GM18951 (cell line): ENCODE results near the gene C4BPA.

Experiments
- POLR2A ChIP-seq: IDR thresholded peaks from 4 replicates; pipeline ENCODE4 v1.6.1; 2011; ENCODE audit warnings: mild to moderate bottlenecking; ENCODE audit not compliant: insufficient read length, insufficient read depth; ENCODE audit errors: extremely low read depth
- in situ Hi-C: fragments of 300-500 bp; cut with MboI; formaldehyde crosslinking; loops from one replicate; pipeline ENCODE4 v1.12.0; 2022; ENCODE audit warnings: low sequenced_read_pairs, mixed read lengths, inconsistent platforms; ENCODE audit not compliant: unreplicated experiment

Gene C4BPA

GRCh38 chr1:207070811-207071210 is 33.2 kb upstream of the C4BPA start:
- TF ChIP-seq POLR2A, result no peak
- in situ Hi-C loops, result no loop called here

GRCh38 chr1:207071426-207071825 is 32.6 kb upstream of the C4BPA start:
- in situ Hi-C loops, result no loop called here
- TF ChIP-seq POLR2A, result no peak

- in situ Hi-C loops, result no loop called here
- TF ChIP-seq POLR2A, result no peak
Observed at GRCh38 chr1:207072233-207072632, 31.8 kb upstream of the C4BPA start.

- in situ Hi-C loops, result no loop called here
- no peak for TF ChIP-seq POLR2A
Observed at GRCh38 chr1:207073906-207074820, 29.9 kb upstream of the C4BPA start.

- TF ChIP-seq POLR2A, result no peak
- in situ Hi-C loops, result no loop called here
Observed at GRCh38 chr1:207076181-207076955, 27.7 kb upstream of the C4BPA start.

GRCh38 chr1:207077012-207077411 is 27.0 kb upstream of the C4BPA start:
- in situ Hi-C loops, result no loop called here
- TF ChIP-seq POLR2A, result no peak

- in situ Hi-C loops, result no loop called here
- no peak for TF ChIP-seq POLR2A
Observed at GRCh38 chr1:207077470-207078377, 26.3 kb upstream of the C4BPA start.

GRCh38 chr1:207078578-207079132 is 25.4 kb upstream of the C4BPA start:
- TF ChIP-seq POLR2A, result no peak
- in situ Hi-C loops, result no loop called here

GRCh38 chr1:207079706-207080241 is 24.3 kb upstream of the C4BPA start:
- in situ Hi-C loops, result loop anchor here (10.0 kb wide), 1 partner anchor 415 kb away; the partner anchor contains the start of gene CR1
- no peak for TF ChIP-seq POLR2A

GRCh38 chr1:207081088-207081487 is 22.9 kb upstream of the C4BPA start:
- in situ Hi-C loops, result loop anchor here (10.0 kb wide), 1 partner anchor 414 kb away; the partner anchor contains the start of gene CR1
- TF ChIP-seq POLR2A, result no peak

- in situ Hi-C loops, result loop anchor here (10.0 kb wide), 1 partner anchor 413 kb away; the partner anchor contains the start of gene CR1
- no peak for TF ChIP-seq POLR2A
Observed at GRCh38 chr1:207081806-207082205, 22.2 kb upstream of the C4BPA start.

- no peak for TF ChIP-seq POLR2A
- in situ Hi-C loops, result loop anchor here (10.0 kb wide), 1 partner anchor 411 kb away; the partner anchor contains the start of gene CR1
Observed at GRCh38 chr1:207084232-207084631, 19.8 kb upstream of the C4BPA start.
